Ovary (tissue), 9 donors: ENCODE results near the gene TSPEAR. TPM values are rescaled to one million over a fixed set of nuclear protein-coding genes. Genes with fewer than 3 reads are reported as not detected.

ENCODE experiments used
- DNase-seq, 5 donors: peaks; one replicate each; pipeline ENCODE4 v3.0.0-alpha.2; 2019 to 2020
- H3K27ac ChIP-seq, 2 donors: fragments of 200-600 bp; one replicate each; pipeline versions ENCODE4 v1.5.1 to v1.8.0; 2019 to 2022
- H3K27me3 ChIP-seq: fragments of 200-600 bp; one replicate; pipeline ENCODE4 v1.8.0; 2022
- H3K36me3 ChIP-seq: fragments of 200-600 bp; sonication (generic); one replicate; pipeline ENCODE4 v1.5.1; 2019
- H3K4me1 ChIP-seq: one replicate; pipeline ENCODE4 v1.8.1; 2013; ENCODE audit warnings: mild to moderate bottlenecking, moderate library complexity; ENCODE audit not compliant: insufficient read depth
- H3K4me3 ChIP-seq: fragments of 200-600 bp; sonication (generic); one replicate; pipeline ENCODE4 v1.5.1; 2017
- H3K9me3 ChIP-seq, 2 donors: fragments of 200-600 bp in 1 of 2; sonication (generic) in 1 of 2; one replicate each; pipeline versions ENCODE4 v1.5.1 to v1.8.1; 2013 to 2019; ENCODE audit warnings: mild to moderate bottlenecking in 1 of 2, moderate library complexity in 1 of 2
- CTCF ChIP-seq, 3 donors: fragments of 450-650 bp in 2 of 3; fragments of 200-600 bp in 1 of 3; IDR thresholded peaks; one replicate each; pipeline versions ENCODE4 v1.5.1 to v1.8.0; 2016 to 2022; ENCODE audit warnings: antibody characterized with exemption in 3 of 3, mild to moderate bottlenecking in 1 of 3
- EP300 ChIP-seq: sonication (generic); formaldehyde crosslinking; IDR thresholded peaks from one replicate; pipeline ENCODE4 v1.6.1; 2017; ENCODE audit warnings: antibody characterized with exemption
- POLR2A ChIP-seq: fragments of 450-650 bp; IDR thresholded peaks from one replicate; pipeline ENCODE4 v1.6.1; 2017; ENCODE audit warnings: antibody characterized with exemption, mild to moderate bottlenecking, moderate library complexity
- WGBS, 3 donors: extraction: QIAGEN DNeasy Blood & Tissue Kit in 1 of 3; methylation state at CpG; one replicate each; pipeline versions ENCODE4 v1.1.5 to v1.1.7; 2013 to 2017; 5-methylcytosine and 5-hydroxymethylcytosine counted together
- intact Hi-C, 4 donors: fragments of 100-400 bp; cut with DNase I; formaldehyde crosslinking; loops; one replicate each; pipeline versions ENCODE4 v1.11.0 to v1.15.1; 2022 to 2023
- polyA plus RNA-seq, 2 donors: library from polyadenylated mRNA; stranded (reverse); fragments of 200-250 nt in 1 of 2; fragments of 350-450 nt in 1 of 2; fragmentation: Illumina TruSeq in 1 of 2; extraction: RNeasy Lipid Tissue Mini Kit (QIAGEN cat#74804) in 1 of 2; gene quantifications; one replicate each; pipeline ENCODE4 v1.2.3, GENCODE V29; 2013 to 2014
- total RNA-seq, 7 donors: library from RNA; depleted of rRNA in 2 of 7; stranded (reverse); fragments of >200 nt in 2 of 7; fragmentation: NEBNext Ultra II Directional in 3 of 7; extraction: Animal tissue kit (Norgen Biotek cat#: 25700) in 3 of 7; gene quantifications; one replicate each; pipeline versions ENCODE4 v1.1.0 to v1.2.4, GENCODE V29; 2016 to 2023
- donor health status: DM: no; HTN: no; CAD: no; lungs with moderate emphysema.
- donor health status: DM: no; HTN: no; CAD: no.
- donor health status: Bipolar disorder and iron deficiency.
- donor health status: DM: yes; HTN: yes; CAD: no.
- donor health status: DM: no; HTN: no; CAD: no.
- donor health status: DM: yes; HTN: yes; CAD: no.

Gene TSPEAR
- total and polyA plus RNA-seq, 9 donors = 0.07 to 0.27 (median 0.11) TPM; not detected in 4

DNA sequence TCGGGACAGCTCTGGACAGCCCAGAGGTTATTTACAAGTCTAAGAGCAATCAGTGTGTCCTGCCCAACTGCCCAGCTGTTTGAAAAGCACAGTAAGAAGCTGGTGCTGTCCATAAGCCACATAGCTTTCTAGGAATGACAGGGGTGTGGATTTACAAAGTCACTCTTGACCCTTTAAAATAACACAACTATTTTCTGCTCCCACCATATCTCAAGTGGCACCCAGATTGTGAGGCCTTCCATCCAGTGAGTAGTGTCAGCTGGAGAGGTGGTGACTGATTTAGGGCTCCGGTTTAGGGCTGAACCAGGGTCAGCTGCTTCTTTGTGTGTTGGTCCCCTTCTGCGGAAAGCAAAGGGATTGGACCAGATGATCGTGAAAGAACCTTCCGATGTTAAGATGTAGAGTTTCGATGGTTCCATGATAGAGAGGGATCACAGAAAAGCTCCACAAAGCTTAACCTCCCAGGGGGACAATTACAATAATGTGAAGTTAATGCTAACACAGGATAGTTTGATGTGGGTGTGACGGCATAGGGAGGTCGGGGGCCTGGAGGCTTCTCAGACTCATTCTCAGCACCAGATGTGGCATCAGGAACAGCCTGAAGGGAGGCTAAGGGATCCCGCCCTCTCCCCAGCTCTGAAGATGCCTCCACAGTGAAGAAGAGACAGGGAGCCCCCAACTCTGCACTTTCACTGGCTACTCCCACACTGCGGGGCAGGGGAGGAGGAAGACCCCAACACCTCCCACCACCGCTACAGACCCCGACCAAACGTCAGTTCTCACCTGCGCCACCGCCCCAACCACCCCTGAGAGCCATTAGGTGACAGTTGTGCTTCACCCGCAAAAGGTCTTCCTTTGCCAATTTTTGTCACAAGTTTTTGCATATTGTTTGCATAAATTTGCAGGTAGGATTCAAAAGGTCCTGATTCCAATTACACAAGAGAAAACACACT is 215.5 kb downstream of the TSPEAR start:
- no peak for DNase-seq
- H3K4me3 ChIP-seq = no peak overlapping the region
- TF ChIP-seq POLR2A = no peak
- TF ChIP-seq CTCF (IDR thresholded peaks at IDR 0.05) = no peak
- no peak for TF ChIP-seq EP300
- intact Hi-C loops = no loop called here
- no peaks in the 10 kb centered on the region for H3K36me3 ChIP-seq
- H3K9me3 ChIP-seq = no peaks in the 10 kb centered on the region
- no peaks in the 10 kb centered on the region for H3K27me3 ChIP-seq
- H3K4me1 ChIP-seq = no peaks in the 10 kb centered on the region
- 82 to 83% (median 82%) methylated on average over 16 of the region's 16 CpGs for WGBS, 3 donors
- H3K27ac ChIP-seq = no peak overlapping the region

DNA sequence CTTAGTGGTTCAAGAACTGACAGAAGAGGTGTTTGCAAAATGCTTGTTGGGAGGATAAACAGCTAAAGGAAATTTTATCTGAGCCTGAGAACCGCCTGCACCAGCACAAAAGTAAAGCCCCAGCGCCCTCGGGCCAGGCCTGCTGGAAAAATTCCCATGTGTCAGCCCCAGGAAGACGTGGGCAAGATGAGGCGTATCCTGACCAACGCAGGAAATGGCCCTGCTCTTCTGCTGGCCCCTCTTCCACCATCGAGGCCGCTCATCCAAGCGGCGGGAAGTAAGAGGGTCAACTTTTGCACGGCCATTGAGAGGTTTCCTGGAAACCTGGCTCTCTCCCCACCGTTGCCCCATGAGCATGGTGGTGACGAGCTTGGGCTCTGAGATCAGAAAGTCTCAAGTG is 216.4 kb downstream of the TSPEAR start:
- TF ChIP-seq POLR2A (no peak), EP300 (no peak), CTCF (IDR thresholded peaks at IDR 0.05) (no peak)
- no peak for DNase-seq
- H3K4me3 ChIP-seq = no peak overlapping the region
- no peak overlapping the region for H3K27ac ChIP-seq
- no peaks in the 10 kb centered on the region for H3K36me3 ChIP-seq
- H3K9me3 ChIP-seq = no peaks in the 10 kb centered on the region
- no peaks in the 10 kb centered on the region for H3K27me3 ChIP-seq
- 87 to 91% (median 89%) methylated on average over 13 of the region's 13 CpGs for WGBS, 3 donors
- H3K4me1 ChIP-seq = no peaks in the 10 kb centered on the region
- intact Hi-C loops = no loop called here

- no peak for DNase-seq
- Histone ChIP-seq H3K4me1 (no peaks in the 10 kb centered on the region), H3K4me3 (no peak overlapping the region), H3K36me3 (no peaks in the 10 kb centered on the region), H3K27me3 (no peaks in the 10 kb centered on the region), H3K9me3 (no peaks in the 10 kb centered on the region), H3K27ac (no peak overlapping the region)
- intact Hi-C loops = no loop called here
- no peak for TF ChIP-seq EP300
- TF ChIP-seq POLR2A = no peak
- no peak for TF ChIP-seq CTCF (IDR thresholded peaks at IDR 0.05)
- WGBS, 3 donors = 92 to 98% (median 93%) methylated on average over 17 of the region's 17 CpGs
These were observed 217.0 kb downstream of the TSPEAR start for GRCh38 chr21:44494418-44494817.

DNA sequence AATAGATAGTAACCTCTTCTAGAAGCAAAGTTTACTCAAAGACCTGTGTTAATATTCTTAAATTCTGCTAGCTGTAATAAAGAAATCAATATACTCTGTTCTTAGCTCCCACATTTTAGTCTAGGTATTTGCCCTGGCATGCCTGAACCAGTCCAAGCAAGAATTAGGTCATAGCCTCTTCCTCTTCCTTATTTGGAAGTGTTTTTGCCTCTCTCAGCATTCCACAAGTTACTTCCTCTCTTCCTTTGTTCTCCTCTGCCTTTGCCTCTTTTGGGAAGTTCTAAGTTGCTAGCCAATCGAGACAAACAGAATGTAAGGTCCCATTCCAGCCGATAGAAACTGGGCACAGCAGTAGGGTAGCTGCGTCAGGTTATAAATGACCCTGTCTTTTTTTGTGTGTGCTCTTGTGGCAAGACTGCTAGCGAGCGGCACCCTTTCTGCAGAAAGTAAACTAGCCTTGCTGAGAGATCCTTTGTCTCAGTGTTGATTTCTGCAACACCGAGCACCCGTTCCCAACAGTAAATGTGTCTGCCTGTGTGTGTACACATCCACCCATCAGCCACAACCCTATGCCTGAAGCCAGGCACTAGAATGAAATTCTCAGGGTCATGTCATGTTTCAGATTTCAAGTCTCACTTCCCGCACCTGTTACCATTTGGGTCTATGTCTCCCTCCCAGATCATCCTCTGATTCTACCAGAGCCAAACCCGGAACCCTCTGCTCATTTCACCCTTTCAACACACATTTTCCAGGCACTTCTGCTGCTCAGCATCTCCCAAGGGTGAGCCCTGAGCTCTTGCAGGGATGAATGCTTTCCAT is 218.6 kb downstream of the TSPEAR start:
- Histone ChIP-seq H3K27me3 (no peaks in the 10 kb centered on the region), H3K4me1 (no peaks in the 10 kb centered on the region), H3K4me3 (no peak overlapping the region), H3K9me3 (peaks cover 0 to 6% of the 10 kb centered on the region in 2 donors), H3K36me3 (no peaks in the 10 kb centered on the region), H3K27ac (no peak overlapping the region)
- no peak for TF ChIP-seq CTCF (IDR thresholded peaks at IDR 0.05)
- TF ChIP-seq EP300 = no peak
- no peak for TF ChIP-seq POLR2A
- DNase-seq = no peak
- WGBS, 3 donors = 90 to 92% (median 91%) methylated on average over 9 of the region's 9 CpGs
- intact Hi-C loops = loop anchor here in 1 of 4 donors (2.0 kb wide), 1 partner anchor 20 kb away; no protein-coding TSS in a partner anchor
